WTC11 (cell line): ENCODE measurements around the gene CHRNB1. TPM values are rescaled to one million over a fixed set of nuclear protein-coding genes. Genes with fewer than 3 reads are reported as not detected.

Experiments
- ATAC-seq: fragments of 200-7000 bp; cut with Tn5 transposase; 2 replicates; pipeline ENCODE4 v1.10.0; 2021; ENCODE audit warnings: mild to moderate bottlenecking, moderate library complexity
- CTCF ChIA-PET: fragments of 300-600 bp; sonication (Branson Sonifier 250); formaldehyde crosslinking; loops from one replicate; lab custom pipeline; 2021; ENCODE audit warnings: antibody characterized with exemption; lab: Charles Lee
- POLR2A ChIA-PET: fragments of 350-600 bp; sonication (Branson Sonifier 250); formaldehyde crosslinking; loops from one replicate; lab custom pipeline; 2021; ENCODE audit warnings: antibody characterized with exemption; lab: Charles Lee
- DNase-seq: peaks from one replicate; pipeline ENCODE4 v3.0.0; 2021; ENCODE audit warnings: low spot score
- H3K27ac Mint-ChIP-seq: 2 replicates; pipeline ENCODE4 v1.8.0; 2021; ENCODE audit warnings: mixed read lengths
- H3K27me3 Mint-ChIP-seq: 2 replicates; pipeline ENCODE4 v1.8.0; 2021; ENCODE audit warnings: low read depth, mild to moderate bottlenecking, moderate library complexity, mixed read lengths
- H3K36me3 Mint-ChIP-seq: 2 replicates; pipeline ENCODE4 v1.8.0; 2021; ENCODE audit warnings: mixed read lengths
- H3K4me1 Mint-ChIP-seq: 2 replicates; pipeline ENCODE4 v1.8.0; 2022; ENCODE audit warnings: mixed read lengths
- H3K4me3 Mint-ChIP-seq: 2 replicates; pipeline ENCODE4 v1.8.0; 2021; ENCODE audit warnings: mild to moderate bottlenecking, moderate library complexity, mixed read lengths
- H3K9me3 Mint-ChIP-seq: 2 replicates; pipeline ENCODE4 v1.8.0; 2021; ENCODE audit warnings: mixed read lengths
- CREM ChIP-seq: sonication (generic); formaldehyde crosslinking; IDR thresholded peaks from 2 replicates; pipeline ENCODE4 v1.8.1; 2022; ENCODE audit warnings: mild to moderate bottlenecking, missing genetic modification reagents, moderate library complexity
- CTCF ChIP-seq: fragments of 200-600 bp; IDR thresholded peaks from 2 replicates; pipeline ENCODE4 v1.8.0; 2022; ENCODE audit warnings: antibody characterized with exemption
- ELF4 ChIP-seq: sonication (generic); formaldehyde crosslinking; IDR thresholded peaks from 2 replicates; pipeline ENCODE4 v1.8.1; 2022; ENCODE audit warnings: low read depth, mild to moderate bottlenecking, moderate library complexity, missing genetic modification reagents
- HMGA2 ChIP-seq: fragments of 250-450 bp; sonication (Bioruptor Pico); IDR thresholded peaks from 2 replicates; pipeline ENCODE4 v1.4.0; 2021; ENCODE audit warnings: mild to moderate bottlenecking, moderate library complexity
- IRF2 ChIP-seq: sonication (generic); formaldehyde crosslinking; IDR thresholded peaks from 2 replicates; pipeline ENCODE4 v1.8.0; 2022; ENCODE audit warnings: low read depth, missing genetic modification reagents, borderline replicate concordance
- JUN ChIP-seq: sonication (generic); formaldehyde crosslinking; IDR thresholded peaks from 2 replicates; pipeline ENCODE4 v1.8.0; 2023; ENCODE audit warnings: mild to moderate bottlenecking, missing genetic modification reagents
- KAT7 ChIP-seq: sonication (generic); formaldehyde crosslinking; IDR thresholded peaks from 2 replicates; pipeline ENCODE4 v1.8.1; 2023; ENCODE audit warnings: missing genetic modification reagents, mild to moderate bottlenecking, borderline replicate concordance
- NFYB ChIP-seq: sonication (generic); formaldehyde crosslinking; conservative IDR thresholded peaks from 2 replicates; pipeline ENCODE4 v1.8.0; 2022; ENCODE audit warnings: low read depth, missing genetic modification reagents
- NR1H2 ChIP-seq: sonication (generic); formaldehyde crosslinking; IDR thresholded peaks from 2 replicates; pipeline ENCODE4 v1.9.0; 2021; ENCODE audit warnings: mild to moderate bottlenecking, moderate library complexity, missing genetic modification reagents
- RELA ChIP-seq: sonication (generic); formaldehyde crosslinking; IDR thresholded peaks from 2 replicates; pipeline ENCODE4 v1.8.1; 2022; ENCODE audit warnings: missing genetic modification reagents, mild to moderate bottlenecking, borderline replicate concordance
- SP1 ChIP-seq: sonication (generic); formaldehyde crosslinking; conservative IDR thresholded peaks from 2 replicates; pipeline ENCODE4 v1.8.1; 2022; ENCODE audit warnings: missing genetic modification reagents
- ZNF121 ChIP-seq: sonication (generic); formaldehyde crosslinking; IDR thresholded peaks from 2 replicates; pipeline ENCODE4 v1.8.0; 2023; ENCODE audit warnings: missing genetic modification reagents
- ZNF317 ChIP-seq: sonication (generic); formaldehyde crosslinking; IDR thresholded peaks from 2 replicates; pipeline ENCODE4 v1.8.1; 2023; ENCODE audit warnings: low read depth, mild to moderate bottlenecking, moderate library complexity, missing genetic modification reagents, borderline replicate concordance
- ZNF671 ChIP-seq: fragments of 250-450 bp; sonication (Bioruptor Pico); IDR thresholded peaks from 2 replicates; pipeline ENCODE4 v1.8.0; 2021; ENCODE audit warnings: mild to moderate bottlenecking
- ZSCAN18 ChIP-seq: fragments of 250-450 bp; sonication (Bioruptor Pico); IDR thresholded peaks from 2 replicates; pipeline ENCODE4 v2.1.2; 2022; ENCODE audit warnings: mild to moderate bottlenecking, moderate library complexity
- total RNA-seq: library from RNA; stranded (reverse); gene quantifications from 3 replicates; pipeline ENCODE4 v1.2.3, GENCODE V29; 2021
- TF ChIP-seq, protein P1 (sequence below): sonication (generic); formaldehyde crosslinking; IDR thresholded peaks from 2 replicates; pipeline ENCODE4 v1.8.0; 2022; ENCODE audit warnings: mild to moderate bottlenecking, missing genetic modification reagents
- TF ChIP-seq, protein P2 (sequence below): sonication (generic); formaldehyde crosslinking; IDR thresholded peaks from 2 replicates; pipeline ENCODE4 v1.8.0; 2023; ENCODE audit warnings: missing genetic modification reagents
- TF ChIP-seq, protein P3 (sequence below): sonication (generic); formaldehyde crosslinking; IDR thresholded peaks from 2 replicates; pipeline ENCODE4 v1.8.0; 2022; ENCODE audit warnings: missing genetic modification reagents

The CHRNB1 gene
- total RNA-seq, 1 experiment from 2014 or later, result 16.0 TPM

- ChIA-PET POLR2A (interaction anchor here (1.7 kb wide), 1 partner anchor 20 kb away, joined by 3 read pairs; the partner anchor contains the start of gene FGF11), CTCF (interaction anchor here (1.2 to 1.3 kb wide), 2 partner anchors 43 to 104 kb away, joined by 3 read pairs; no protein-coding TSS in a partner anchor)
- ATAC-seq (no peak), DNase-seq (no peak)
- no peak overlapping the region for H3K27ac Mint-ChIP-seq
- H3K4me1 Mint-ChIP-seq, result peaks cover 11% of the 10 kb centered on the region
- no peak overlapping the region for H3K4me3 Mint-ChIP-seq
- no peaks in the 10 kb centered on the region for H3K36me3 Mint-ChIP-seq
- TF ChIP-seq CREM (CRISPR knock-in tag), result no peak
- peaks cover 9% of the 10 kb centered on the region for H3K27me3 Mint-ChIP-seq
- no peaks in the 10 kb centered on the region for H3K9me3 Mint-ChIP-seq
Observed at GRCh38 chr17:7459961-7460545, 15.2 kb downstream of the CHRNB1 start.

DNA sequence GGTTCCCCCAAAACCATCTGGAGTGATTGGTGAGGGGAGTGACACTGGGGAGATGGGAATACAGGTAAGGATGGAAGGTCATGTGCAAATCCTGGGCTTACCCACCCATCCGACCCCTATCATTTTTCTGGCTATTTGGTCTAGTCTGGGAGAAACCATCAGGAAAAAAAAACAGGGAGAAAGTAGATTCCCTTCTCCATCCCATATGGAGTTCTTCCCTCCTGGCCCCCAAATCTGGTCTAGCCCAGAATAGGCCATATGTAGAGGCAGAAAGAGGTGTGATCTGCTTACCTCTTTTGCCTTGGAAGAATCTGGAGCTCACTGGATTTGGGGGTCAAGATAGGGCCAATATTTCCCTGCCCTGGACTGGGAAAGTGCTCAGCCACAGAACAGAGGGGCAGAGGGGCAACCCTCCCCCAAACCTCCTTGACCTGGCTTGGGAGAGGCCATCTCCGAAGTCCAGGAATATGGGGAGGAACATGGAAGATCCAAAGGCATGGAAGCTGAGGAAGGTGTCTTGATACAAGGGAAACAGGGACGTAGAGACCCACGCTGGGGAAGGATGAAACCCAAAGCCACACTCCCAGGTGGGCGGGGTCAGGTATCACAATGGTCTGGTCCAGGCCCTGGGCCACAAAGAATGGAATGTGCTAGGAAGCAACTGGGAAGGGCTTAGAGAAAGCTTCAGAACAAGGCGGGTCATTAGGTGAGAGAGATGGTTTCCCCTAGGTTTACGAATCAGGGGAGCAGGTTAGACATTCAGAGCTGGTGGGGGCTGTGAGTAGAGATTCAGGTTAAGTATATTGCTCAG lies 16.2 kb downstream of the CHRNB1 start:
- H3K36me3 Mint-ChIP-seq, result no peaks in the 10 kb centered on the region
- no peaks in the 10 kb centered on the region for H3K9me3 Mint-ChIP-seq
- no peak overlapping the region for H3K4me3 Mint-ChIP-seq
- ChIA-PET POLR2A (interaction anchor here (0.7 to 1.7 kb wide), 3 partner anchors 19 to 21 kb away, joined by 3 to 5 read pairs (median 3); partner anchors contain the start of genes FGF11, SLC35G6 and ZBTB4), CTCF (interaction anchor here (1.1 to 1.3 kb wide), 3 partner anchors 15 to 105 kb away, joined by 3 to 6 read pairs (median 3); no protein-coding TSS in a partner anchor)
- H3K27ac Mint-ChIP-seq, result no peak overlapping the region
- ATAC-seq, result peak; percentile 82
- peaks cover 11% of the 10 kb centered on the region for H3K4me1 Mint-ChIP-seq
- DNase-seq, result peak; percentile 65
- H3K27me3 Mint-ChIP-seq, result peaks cover 9% of the 10 kb centered on the region
- TF ChIP-seq NR1H2 (CRISPR knock-in tag) (no peak), ZNF121 (CRISPR knock-in tag) (no peak), ZSCAN18 (CRISPR knock-in tag) (no peak), RELA (CRISPR knock-in tag) (no peak), IRF2 (CRISPR knock-in tag) (no peak), ELF4 (CRISPR knock-in tag) (no peak), CTCF (no peak)
- TF ChIP-seq, protein P1, sequence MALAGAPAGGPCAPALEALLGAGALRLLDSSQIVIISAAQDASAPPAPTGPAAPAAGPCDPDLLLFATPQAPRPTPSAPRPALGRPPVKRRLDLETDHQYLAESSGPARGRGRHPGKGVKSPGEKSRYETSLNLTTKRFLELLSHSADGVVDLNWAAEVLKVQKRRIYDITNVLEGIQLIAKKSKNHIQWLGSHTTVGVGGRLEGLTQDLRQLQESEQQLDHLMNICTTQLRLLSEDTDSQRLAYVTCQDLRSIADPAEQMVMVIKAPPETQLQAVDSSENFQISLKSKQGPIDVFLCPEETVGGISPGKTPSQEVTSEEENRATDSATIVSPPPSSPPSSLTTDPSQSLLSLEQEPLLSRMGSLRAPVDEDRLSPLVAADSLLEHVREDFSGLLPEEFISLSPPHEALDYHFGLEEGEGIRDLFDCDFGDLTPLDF (CRISPR knock-in tag), result no peak

DNA sequence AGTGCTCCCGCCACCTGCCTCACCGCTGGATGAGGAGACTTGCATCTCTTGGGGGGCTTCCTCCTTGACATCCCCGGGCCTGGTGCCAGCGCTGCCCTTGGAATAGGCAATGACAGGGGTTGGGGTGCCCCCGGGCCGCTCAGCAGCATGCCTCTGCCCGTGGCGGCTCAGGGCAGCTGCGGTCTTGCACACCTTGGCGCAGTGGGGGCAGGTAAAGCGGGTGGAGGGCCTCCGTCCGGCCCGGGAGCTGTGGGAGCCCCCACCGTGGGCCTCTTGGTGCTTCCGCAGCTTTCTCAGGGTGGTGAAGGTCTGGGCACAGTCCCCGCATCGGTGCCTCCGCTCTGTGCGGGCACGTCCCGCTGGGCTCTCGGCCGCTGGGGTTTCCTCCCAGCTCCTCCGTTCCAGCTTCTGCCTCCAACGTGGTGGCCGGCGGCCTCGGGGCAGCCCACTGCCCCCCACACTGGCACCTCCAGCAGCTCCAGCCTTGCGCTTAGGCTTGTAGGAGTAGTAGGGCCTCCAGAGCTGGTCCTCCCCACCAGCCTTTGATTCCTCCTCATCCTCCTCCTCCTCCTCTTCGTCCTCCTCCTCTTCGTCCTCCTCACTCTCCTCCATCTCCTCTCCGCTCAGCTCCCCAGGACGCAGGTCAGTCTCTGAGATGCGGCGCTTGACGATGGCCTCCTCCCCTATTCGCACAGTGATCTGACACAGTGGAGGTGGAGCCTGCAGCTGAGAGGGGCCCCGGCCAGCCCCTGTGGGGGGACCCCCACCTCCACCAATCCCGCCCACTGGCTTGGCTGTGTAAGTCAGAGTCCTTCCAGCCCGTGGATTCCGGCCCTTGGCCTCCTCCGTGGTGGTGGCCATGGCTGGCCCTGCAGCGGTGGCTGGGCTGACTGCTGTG lies 17.9 kb downstream of the CHRNB1 start:
- DNase-seq, result no peak
- Mint-ChIP-seq H3K27ac (peak overlapping the region; percentile 41; the same call in 1 of the 2 replicates), H3K9me3 (no peaks in the 10 kb centered on the region), H3K36me3 (no peaks in the 10 kb centered on the region), H3K4me1 (peaks cover 17% of the 10 kb centered on the region), H3K4me3 (no peak overlapping the region), H3K27me3 (peaks cover 9% of the 10 kb centered on the region)
- no peak for ATAC-seq
- TF ChIP-seq SP1 (CRISPR knock-in tag), result no peak
- TF ChIP-seq ZNF317 (CRISPR knock-in tag), result no peak
- TF ChIP-seq, protein P2, sequence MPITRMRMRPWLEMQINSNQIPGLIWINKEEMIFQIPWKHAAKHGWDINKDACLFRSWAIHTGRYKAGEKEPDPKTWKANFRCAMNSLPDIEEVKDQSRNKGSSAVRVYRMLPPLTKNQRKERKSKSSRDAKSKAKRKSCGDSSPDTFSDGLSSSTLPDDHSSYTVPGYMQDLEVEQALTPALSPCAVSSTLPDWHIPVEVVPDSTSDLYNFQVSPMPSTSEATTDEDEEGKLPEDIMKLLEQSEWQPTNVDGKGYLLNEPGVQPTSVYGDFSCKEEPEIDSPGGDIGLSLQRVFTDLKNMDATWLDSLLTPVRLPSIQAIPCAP (CRISPR knock-in tag), result no peak
- TF ChIP-seq NFYB (CRISPR knock-in tag), result no peak
- TF ChIP-seq, protein P3, sequence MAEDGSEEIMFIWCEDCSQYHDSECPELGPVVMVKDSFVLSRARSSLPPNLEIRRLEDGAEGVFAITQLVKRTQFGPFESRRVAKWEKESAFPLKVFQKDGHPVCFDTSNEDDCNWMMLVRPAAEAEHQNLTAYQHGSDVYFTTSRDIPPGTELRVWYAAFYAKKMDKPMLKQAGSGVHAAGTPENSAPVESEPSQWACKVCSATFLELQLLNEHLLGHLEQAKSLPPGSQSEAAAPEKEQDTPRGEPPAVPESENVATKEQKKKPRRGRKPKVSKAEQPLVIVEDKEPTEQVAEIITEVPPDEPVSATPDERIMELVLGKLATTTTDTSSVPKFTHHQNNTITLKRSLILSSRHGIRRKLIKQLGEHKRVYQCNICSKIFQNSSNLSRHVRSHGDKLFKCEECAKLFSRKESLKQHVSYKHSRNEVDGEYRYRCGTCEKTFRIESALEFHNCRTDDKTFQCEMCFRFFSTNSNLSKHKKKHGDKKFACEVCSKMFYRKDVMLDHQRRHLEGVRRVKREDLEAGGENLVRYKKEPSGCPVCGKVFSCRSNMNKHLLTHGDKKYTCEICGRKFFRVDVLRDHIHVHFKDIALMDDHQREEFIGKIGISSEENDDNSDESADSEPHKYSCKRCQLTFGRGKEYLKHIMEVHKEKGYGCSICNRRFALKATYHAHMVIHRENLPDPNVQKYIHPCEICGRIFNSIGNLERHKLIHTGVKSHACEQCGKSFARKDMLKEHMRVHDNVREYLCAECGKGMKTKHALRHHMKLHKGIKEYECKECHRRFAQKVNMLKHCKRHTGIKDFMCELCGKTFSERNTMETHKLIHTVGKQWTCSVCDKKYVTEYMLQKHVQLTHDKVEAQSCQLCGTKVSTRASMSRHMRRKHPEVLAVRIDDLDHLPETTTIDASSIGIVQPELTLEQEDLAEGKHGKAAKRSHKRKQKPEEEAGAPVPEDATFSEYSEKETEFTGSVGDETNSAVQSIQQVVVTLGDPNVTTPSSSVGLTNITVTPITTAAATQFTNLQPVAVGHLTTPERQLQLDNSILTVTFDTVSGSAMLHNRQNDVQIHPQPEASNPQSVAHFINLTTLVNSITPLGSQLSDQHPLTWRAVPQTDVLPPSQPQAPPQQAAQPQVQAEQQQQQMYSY (CRISPR knock-in tag), result no peak
- TF ChIP-seq HMGA2 (CRISPR knock-in tag), result no peak
- no peak for TF ChIP-seq JUN
- no peak for TF ChIP-seq ZNF671 (CRISPR knock-in tag)
- no peak for TF ChIP-seq KAT7 (CRISPR knock-in tag)
- no peak for TF ChIP-seq IRF2 (CRISPR knock-in tag)
- ChIA-PET CTCF (interaction anchor here (1.1 kb wide), 1 partner anchor 98 kb away, joined by 4 read pairs; no protein-coding TSS in a partner anchor), POLR2A (interaction anchor here (0.7 to 1.7 kb wide), 2 partner anchors 15 to 17 kb away, joined by 3 to 5 read pairs; partner anchors contain the start of gene ZBTB4)
